ENCODE data around the gene PSG4. TPM values are rescaled to one million over a fixed set of nuclear protein-coding genes. Genes with fewer than 3 reads are reported as not detected.
A peak's percentile ranks its signal among the peaks of the same experiment; 100 is the strongest.
"Not testable (repeated sequence)": the region's sequence is repeated elsewhere in the genome, so short reads cannot be mapped to it uniquely, and the experiment has no call there.

PSG4 gene
- 0.19 and 0.98 TPM in 2 replicates for total RNA-seq (2014; rRNA removed)
- 6.0 TPM for polyA plus RNA-seq (2012)

GRCh38 chr19:43205471-43206105 lies at the start of gene PSG4:
Gene PSG4 (minus strand): TSS chr19:43205638. CDS start chr19:43205536, 102 bp downstream.
- not testable (repeated sequence) for DNase-seq (ENCODE audit: low read depth)

- not testable (repeated sequence) for DNase-seq (ENCODE audit: low read depth)
Observed at GRCh38 chr19:43251428-43251827, 46.0 kb upstream of the PSG4 start.

GRCh38 chr19:43250296-43250695 lies 44.9 kb upstream of the PSG4 start:
- not testable (repeated sequence) for DNase-seq (ENCODE audit: low read depth)

- not testable (repeated sequence) for DNase-seq (ENCODE audit: low read depth)
Observed at GRCh38 chr19:43248635-43249002, 43.2 kb upstream of the PSG4 start.

- DNase-seq (ENCODE audit: low read depth) = not testable (repeated sequence)
Observed at GRCh38 chr19:43247243-43247880, 41.9 kb upstream of the PSG4 start.

- not testable (repeated sequence) for DNase-seq (ENCODE audit: low read depth)
Observed at GRCh38 chr19:43245848-43246247, 40.4 kb upstream of the PSG4 start.

- DNase-seq (ENCODE audit: low read depth) = not testable (repeated sequence)
Observed at GRCh38 chr19:43242211-43242610, 36.8 kb upstream of the PSG4 start.

- DNase-seq (ENCODE audit: low read depth) = not testable (repeated sequence)
Observed at GRCh38 chr19:43238213-43238612, 32.8 kb upstream of the PSG4 start.

GRCh38 chr19:43235686-43236085 lies 30.2 kb upstream of the PSG4 start:
- DNase-seq (ENCODE audit: low read depth) = not testable (repeated sequence)

- peak; percentile 9 for DNase-seq (ENCODE audit: low read depth)
Observed at GRCh38 chr19:43229315-43229714, 23.9 kb upstream of the PSG4 start.

- not testable (repeated sequence) for DNase-seq (ENCODE audit: low read depth)
Observed at GRCh38 chr19:43228730-43229129, 23.3 kb upstream of the PSG4 start.

- not testable (repeated sequence) for DNase-seq (ENCODE audit: low read depth)
Observed at GRCh38 chr19:43226986-43227385, 21.5 kb upstream of the PSG4 start.

GRCh38 chr19:43224855-43225253 lies 19.4 kb upstream of the PSG4 start:
- no peak for DNase-seq (ENCODE audit: low read depth)

- DNase-seq (ENCODE audit: low read depth) = not testable (repeated sequence)
Observed at GRCh38 chr19:43224201-43224854, 18.9 kb upstream of the PSG4 start.

- DNase-seq (ENCODE audit: low read depth) = not testable (repeated sequence)
Observed at GRCh38 chr19:43221891-43222290, 16.5 kb upstream of the PSG4 start.

- DNase-seq (ENCODE audit: low read depth) = not testable (repeated sequence)
Observed at GRCh38 chr19:43219136-43219535, 13.7 kb upstream of the PSG4 start.

GRCh38 chr19:43215881-43216280 lies 10.4 kb upstream of the PSG4 start:
- DNase-seq (ENCODE audit: low read depth) = not testable (repeated sequence)

GRCh38 chr19:43207991-43208390 lies 2.6 kb upstream of the PSG4 start:
- no peak for DNase-seq (ENCODE audit: low read depth)

- not testable (repeated sequence) for DNase-seq (ENCODE audit: low read depth)
Observed at GRCh38 chr19:43207174-43207573, 1.7 kb upstream of the PSG4 start.

- DNase-seq (ENCODE audit: low read depth) = not testable (repeated sequence)
Observed at GRCh38 chr19:43203611-43204010, 1.8 kb downstream of the PSG4 start.

GRCh38 chr19:43201891-43202290 lies 3.5 kb downstream of the PSG4 start:
- not testable (repeated sequence) for DNase-seq (ENCODE audit: low read depth)

GRCh38 chr19:43201337-43201801 lies 4.1 kb downstream of the PSG4 start:
- peak; percentile 37 for DNase-seq (ENCODE audit: low read depth)

Measured in LHCN-M2 (cell line).